Keratinocyte (primary cell): Measurements from ENCODE around the gene TPK1. TPM values are rescaled to one million over a fixed set of nuclear protein-coding genes. Genes with fewer than 3 reads are reported as not detected.

Source experiments
- DNase-seq: peaks from one replicate; pipeline ENCODE4 v3.0.0-alpha.2; 2011; ENCODE audit warnings: low read depth, missing footprints, low spot score
- FAIRE-seq: peaks from 2 replicates; lab custom pipeline; 2011; peaks lifted over from hg19 to GRCh38; lab: Jason Lieb, UNC
- H2AFZ ChIP-seq: 2 replicates; pipeline ENCODE4 v1.6.0; 2012; ENCODE audit warnings: low read length, control low read depth, inconsistent platforms; ENCODE audit not compliant: control insufficient read depth
- H3K27ac ChIP-seq: 2 replicates; pipeline ENCODE4 v1.5.1; 2011; ENCODE audit warnings: low read length; ENCODE audit not compliant: control insufficient read depth, insufficient read depth
- H3K27me3 ChIP-seq: 3 replicates; pipeline ENCODE4 v1.6.0; 2011; ENCODE audit warnings: low read length; ENCODE audit not compliant: control insufficient read depth, insufficient read depth; ENCODE audit errors: extremely low read depth
- H3K36me3 ChIP-seq, 2 experiments: 2 replicates in 1 of 2; 3 replicates in 1 of 2; pipeline ENCODE4 v1.5.1; 2011; ENCODE audit warnings: low read length in 2 of 2, mild to moderate bottlenecking in 1 of 2; ENCODE audit not compliant: control insufficient read depth in 2 of 2, insufficient read depth in 2 of 2; ENCODE audit errors: extremely low read depth in 1 of 2
- H3K4me1 ChIP-seq: 3 replicates; pipeline ENCODE4 v1.5.1; 2011; ENCODE audit warnings: low read length; ENCODE audit not compliant: control insufficient read depth, insufficient read depth; ENCODE audit errors: extremely low read depth
- H3K4me2 ChIP-seq: 3 replicates; pipeline ENCODE4 v1.6.0; 2011; ENCODE audit warnings: low read depth, low read length; ENCODE audit not compliant: control insufficient read depth, insufficient read depth; ENCODE audit errors: extremely low read depth
- H3K4me3 ChIP-seq, 3 experiments: fragments of 200-600 bp in 1 of 3; sonication (generic) in 1 of 3; 2 replicates in 2 of 3; 3 replicates in 1 of 3; pipeline ENCODE4 v1.5.1; 2011 to 2016; ENCODE audit warnings: low read length in 3 of 3, mild to moderate bottlenecking in 3 of 3, control low read depth in 2 of 3, inconsistent platforms in 1 of 3, low read depth in 1 of 3, mixed read lengths in 1 of 3, mixed run types in 1 of 3, moderate library complexity in 1 of 3; ENCODE audit not compliant: control insufficient read depth in 2 of 3, insufficient read depth in 2 of 3; ENCODE audit errors: extremely low read depth in 1 of 3
- H3K79me2 ChIP-seq: 2 replicates; pipeline ENCODE4 v1.6.0; 2012; ENCODE audit warnings: low read length; ENCODE audit not compliant: control insufficient read depth, insufficient read depth
- H3K9ac ChIP-seq: 3 replicates; pipeline ENCODE4 v1.6.0; 2011; ENCODE audit warnings: low read length; ENCODE audit not compliant: control insufficient read depth, insufficient read depth; ENCODE audit errors: extremely low read depth
- H3K9me1 ChIP-seq: 3 replicates; pipeline ENCODE4 v1.6.0; 2011; ENCODE audit warnings: low read length; ENCODE audit not compliant: control insufficient read depth, insufficient read depth; ENCODE audit errors: extremely low read depth
- H3K9me3 ChIP-seq: 2 replicates; pipeline ENCODE4 v1.5.1; 2012; ENCODE audit warnings: low read depth, low read length; ENCODE audit not compliant: control insufficient read depth
- H4K20me1 ChIP-seq: 3 replicates; pipeline ENCODE4 v1.6.0; 2011; ENCODE audit warnings: low read length; ENCODE audit not compliant: control insufficient read depth, insufficient read depth; ENCODE audit errors: extremely low read depth
- CTCF ChIP-seq, 3 experiments: IDR thresholded peaks in 1 of 3; conservative IDR thresholded peaks in 1 of 3; optimal IDR thresholded peaks in 1 of 3; 2 replicates in 2 of 3; 3 replicates in 1 of 3; pipeline versions ENCODE3 to v1.5.1; 2011; ENCODE audit warnings: low read length in 3 of 3, mild to moderate bottlenecking in 3 of 3, moderate library complexity in 2 of 3, control low read depth in 1 of 3, inconsistent platforms in 1 of 3; ENCODE audit not compliant: insufficient read depth in 2 of 3; ENCODE audit errors: extremely low read depth in 1 of 3
- EZH2 ChIP-seq: IDR thresholded peaks from one replicate; pipeline ENCODE4 v1.6.1; 2012; ENCODE audit warnings: inconsistent platforms, mild to moderate bottlenecking, low read length, moderate library complexity
- dilution Hi-C: fragments of 300-500 bp; cut with MboI; formaldehyde crosslinking; loops from one replicate; pipeline ENCODE4 v1.7.0; 2020; ENCODE audit warnings: low sequenced_read_pairs; ENCODE audit not compliant: extremely low pct_ligation_motif_present
- polyA plus RNA-seq, 5 experiments: library from polyadenylated mRNA; depleted of rRNA in 3 of 5; stranded (reverse) in 3 of 5; stranded (forward) in 1 of 5; unstranded in 1 of 5; fragments of >200 nt; gene quantifications; 1 replicate in 1 of 5; 2 replicates in 3 of 5; 3 replicates in 1 of 5; pipeline versions ENCODE4 v1.2.1 to v1.2.3, GENCODE V29; 2011 to 2012; ENCODE audit warnings: missing spikeins in 2 of 5, low read depth in 1 of 5, low replicate concordance in 1 of 5

Gene TPK1
- polyA plus RNA-seq, 1 donor (not counting 4 experiments of a cell fraction or from before 2014, with no cell fraction given): 1.9 TPM

- Histone ChIP-seq H3K4me3 (no peak overlapping the region), H2AFZ (no peak overlapping the region), H3K27me3 (no peaks in the 10 kb centered on the region), H3K36me3 (no peaks in the 10 kb centered on the region), H3K9me3 (no peaks in the 10 kb centered on the region), H3K4me2 (no peak overlapping the region), H3K4me1 (no peaks in the 10 kb centered on the region), H3K9ac (no peak overlapping the region), H3K9me1 (no peaks in the 10 kb centered on the region), H3K27ac (no peak overlapping the region), H4K20me1 (no peaks in the 10 kb centered on the region), H3K79me2 (no peaks in the 10 kb centered on the region)
- dilution Hi-C loops: no loop called here
- no peak for FAIRE-seq
- TF ChIP-seq EZH2 (no peak), CTCF (optimal IDR thresholded peaks at IDR 0.05 in 1 of 3, IDR thresholded peaks at IDR 0.05 in 1 of 3, conservative IDR thresholded peaks at IDR 0.05 in 1 of 3; ENCODE audit: extremely low read depth in 1 of 3, insufficient read depth in 2 of 3, low read length in 3 of 3) (no peak)
- DNase-seq: no peak
Measured at GRCh38 chr7:144508702-144509101, 327.2 kb downstream of the TPK1 start.

GRCh38 chr7:144503215-144503614 lies 332.6 kb downstream of the TPK1 start:
- TF ChIP-seq CTCF (optimal IDR thresholded peaks at IDR 0.05 in 1 of 3, IDR thresholded peaks at IDR 0.05 in 1 of 3, conservative IDR thresholded peaks at IDR 0.05 in 1 of 3; ENCODE audit: extremely low read depth in 1 of 3, insufficient read depth in 2 of 3, low read length in 3 of 3) (no peak), EZH2 (no peak)
- dilution Hi-C loops: no loop called here
- Histone ChIP-seq H3K4me1 (no peaks in the 10 kb centered on the region), H3K9me3 (no peaks in the 10 kb centered on the region), H3K27ac (no peak overlapping the region), H3K79me2 (no peaks in the 10 kb centered on the region), H3K9ac (no peak overlapping the region), H3K4me3 (no peak overlapping the region), H2AFZ (no peak overlapping the region), H3K4me2 (no peak overlapping the region), H3K9me1 (no peaks in the 10 kb centered on the region), H3K27me3 (no peaks in the 10 kb centered on the region), H4K20me1 (no peaks in the 10 kb centered on the region), H3K36me3 (no peaks in the 10 kb centered on the region)
- DNase-seq (no peak), FAIRE-seq (no peak)
